ENCODE measurements around the gene GDI1.

The GDI1 gene

GRCh38 chrX:154449618-154450017 is 12.7 kb downstream of the GDI1 start:
- Histone ChIP-seq H3K36me3 (ENCODE audit: insufficient read depth, low read length) (no peaks in the 10 kb centered on the region), H3K4me2 (ENCODE audit: low read depth, low read length, poor library complexity, severe bottlenecking) (no peak overlapping the region), H2AFZ (ENCODE audit: low read length) (no peak overlapping the region)

DNA sequence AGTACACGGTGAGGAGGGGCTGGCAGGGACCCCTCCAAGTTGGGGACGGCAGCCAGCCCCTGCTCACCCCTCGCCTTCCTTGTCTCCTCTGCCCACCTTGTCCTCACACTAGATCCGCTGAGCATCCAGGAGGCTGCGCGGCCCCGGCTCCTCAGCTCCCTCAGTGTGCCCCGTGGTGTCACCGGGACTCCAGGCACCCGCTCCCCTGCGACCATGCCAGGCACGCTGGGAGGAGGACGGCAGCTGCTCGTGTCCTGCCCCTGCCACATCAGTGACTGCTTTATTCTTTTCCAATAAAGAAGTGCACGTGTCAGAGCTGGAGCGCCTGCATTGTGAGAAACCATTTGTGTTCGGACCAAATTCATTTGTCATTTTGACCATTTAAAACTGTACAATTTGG is 13.4 kb downstream of the GDI1 start:
- no peaks in the 10 kb centered on the region for H3K36me3 ChIP-seq (ENCODE audit: insufficient read depth, low read length)
- no peaks in the 10 kb centered on the region for H3K9me2 ChIP-seq (replicated peaks; ENCODE audit: low read depth, low read length)
- no peaks in the 10 kb centered on the region for H4K20me1 ChIP-seq (ENCODE audit: insufficient read depth, low read length, poor library complexity, severe bottlenecking)
- no peaks in the 10 kb centered on the region for H3F3A ChIP-seq (ENCODE audit: low read depth)
- H3K79me2 ChIP-seq (ENCODE audit: insufficient read depth, low read length): no peaks in the 10 kb centered on the region
- H3K4me1 ChIP-seq (ENCODE audit: insufficient read depth, low read length, poor library complexity, severe bottlenecking): no peaks in the 10 kb centered on the region
- TF ChIP-seq CTCF (conservative IDR thresholded peaks at IDR 0.05; ENCODE audit: low read length) (no peak), EZH2phosphoT487 (IDR thresholded peaks at IDR 0.05; ENCODE audit: borderline replicate concordance) (no peak)
- no peak overlapping the region for H3K4me3 ChIP-seq (ENCODE audit: low read length, poor library complexity, severe bottlenecking)
- H3K9ac ChIP-seq (ENCODE audit: low read depth, low read length, poor library complexity, severe bottlenecking): no peak overlapping the region
- H3K9me3 ChIP-seq (ENCODE audit: insufficient read depth, low read depth, low read length): no peaks in the 10 kb centered on the region
- no peak overlapping the region for H3K4me2 ChIP-seq (ENCODE audit: low read depth, low read length, poor library complexity, severe bottlenecking)
- H3K27me3 ChIP-seq (ENCODE audit: insufficient read depth, low read length, poor library complexity, severe bottlenecking): no peaks in the 10 kb centered on the region
- H2AFZ ChIP-seq (ENCODE audit: low read length): no peak overlapping the region

More at GRCh38 chrX:154449618-154450017, 12.7 kb downstream of the GDI1 start:
- TF ChIP-seq CTCF (conservative IDR thresholded peaks at IDR 0.05; ENCODE audit: low read length) (no peak), EZH2phosphoT487 (IDR thresholded peaks at IDR 0.05; ENCODE audit: borderline replicate concordance) (no peak)
- Histone ChIP-seq H3K9ac (ENCODE audit: low read depth, low read length, poor library complexity, severe bottlenecking) (no peak overlapping the region), H3K27me3 (ENCODE audit: insufficient read depth, low read length, poor library complexity, severe bottlenecking) (no peaks in the 10 kb centered on the region), H3K9me3 (ENCODE audit: insufficient read depth, low read depth, low read length) (no peaks in the 10 kb centered on the region), H3F3A (ENCODE audit: low read depth) (no peaks in the 10 kb centered on the region), H3K79me2 (ENCODE audit: insufficient read depth, low read length) (peaks cover 6% of the 10 kb centered on the region; the same call in 1 of the 2 replicates), H3K4me1 (ENCODE audit: insufficient read depth, low read length, poor library complexity, severe bottlenecking) (no peaks in the 10 kb centered on the region), H4K20me1 (ENCODE audit: insufficient read depth, low read length, poor library complexity, severe bottlenecking) (no peaks in the 10 kb centered on the region), H3K4me3 (ENCODE audit: low read length, poor library complexity, severe bottlenecking) (no peak overlapping the region), H3K9me2 (replicated peaks; ENCODE audit: low read depth, low read length) (no peaks in the 10 kb centered on the region)

- H3K4me1 ChIP-seq (ENCODE audit: insufficient read depth, low read length, poor library complexity, severe bottlenecking): no peaks in the 10 kb centered on the region
- no peaks in the 10 kb centered on the region for H3F3A ChIP-seq (ENCODE audit: low read depth)
- no peaks in the 10 kb centered on the region for H4K20me1 ChIP-seq (ENCODE audit: insufficient read depth, low read length, poor library complexity, severe bottlenecking)
- H3K36me3 ChIP-seq (ENCODE audit: insufficient read depth, low read length): no peaks in the 10 kb centered on the region
- no peak overlapping the region for H3K4me3 ChIP-seq (ENCODE audit: low read length, poor library complexity, severe bottlenecking)
- no peak overlapping the region for H2AFZ ChIP-seq (ENCODE audit: low read length)
- H3K9me3 ChIP-seq (ENCODE audit: insufficient read depth, low read depth, low read length): no peaks in the 10 kb centered on the region
- no peaks in the 10 kb centered on the region for H3K9me2 ChIP-seq (replicated peaks; ENCODE audit: low read depth, low read length)
- no peak overlapping the region for H3K9ac ChIP-seq (ENCODE audit: low read depth, low read length, poor library complexity, severe bottlenecking)
- no peaks in the 10 kb centered on the region for H3K27me3 ChIP-seq (ENCODE audit: insufficient read depth, low read length, poor library complexity, severe bottlenecking)
- H3K4me2 ChIP-seq (ENCODE audit: low read depth, low read length, poor library complexity, severe bottlenecking): no peak overlapping the region
- H3K79me2 ChIP-seq (ENCODE audit: insufficient read depth, low read length): no peaks in the 10 kb centered on the region
- no peak for TF ChIP-seq EZH2phosphoT487 (IDR thresholded peaks at IDR 0.05; ENCODE audit: borderline replicate concordance)
- no peak for TF ChIP-seq CTCF (conservative IDR thresholded peaks at IDR 0.05; ENCODE audit: low read length)
Observed at GRCh38 chrX:154452823-154453222, 15.9 kb downstream of the GDI1 start.
